Mesenchymal stem cell (in vitro differentiated cells and primary cell): Measurements from ENCODE around the gene BEST1.

Experiments used
- DNase-seq: peaks from one replicate; pipeline ENCODE4 v3.0.0-alpha.2; 2013
- H2AFZ ChIP-seq: one replicate; pipeline ENCODE4 v1.6.1; 2013; ENCODE audit warnings: low read depth, mild to moderate bottlenecking, control low read depth, inconsistent platforms, low read length, moderate library complexity
- H2AK5ac ChIP-seq: 2 replicates; pipeline ENCODE4 v1.6.1; 2013; ENCODE audit warnings: low read length, moderate library complexity, mild to moderate bottlenecking, inconsistent platforms; ENCODE audit not compliant: severe bottlenecking
- H2BK120ac ChIP-seq: one replicate; pipeline ENCODE4 v1.6.1; 2013; ENCODE audit warnings: low read depth, mild to moderate bottlenecking, inconsistent platforms, low read length, moderate library complexity
- H2BK12ac ChIP-seq, 2 experiments: one replicate each; pipeline ENCODE4 v1.6.1; 2013; ENCODE audit warnings: inconsistent platforms in 2 of 2, low read length in 2 of 2, mild to moderate bottlenecking in 2 of 2, moderate library complexity in 2 of 2, control low read depth in 1 of 2
- H2BK15ac ChIP-seq: one replicate; pipeline ENCODE4 v1.6.1; 2013; ENCODE audit warnings: mild to moderate bottlenecking, low read depth, inconsistent platforms; ENCODE audit not compliant: poor library complexity, severe bottlenecking
- H2BK5ac ChIP-seq: 2 replicates; pipeline ENCODE4 v1.6.1; 2013; ENCODE audit warnings: low read depth, mild to moderate bottlenecking, low read length, control low read depth, inconsistent platforms; ENCODE audit not compliant: poor library complexity, severe bottlenecking
- H3K14ac ChIP-seq, 2 experiments: one replicate each; pipeline ENCODE4 v1.6.1; 2013; ENCODE audit warnings: inconsistent platforms in 2 of 2, low read length in 2 of 2, control low read depth in 1 of 2, mild to moderate bottlenecking in 1 of 2, moderate library complexity in 1 of 2
- H3K18ac ChIP-seq, 2 experiments: one replicate each; pipeline ENCODE4 v1.6.1; 2013; ENCODE audit warnings: inconsistent platforms in 2 of 2, low read length in 2 of 2, control low read depth in 1 of 2, low read depth in 1 of 2, mild to moderate bottlenecking in 1 of 2
- H3K23ac ChIP-seq, 2 experiments: one replicate each; pipeline ENCODE4 v1.6.1; 2013; ENCODE audit warnings: inconsistent platforms in 2 of 2, low read length in 2 of 2, mild to moderate bottlenecking in 2 of 2, moderate library complexity in 2 of 2, control low read depth in 1 of 2
- H3K27ac ChIP-seq: 2 replicates; pipeline ENCODE4 v1.5.1; 2013; ENCODE audit warnings: mild to moderate bottlenecking, moderate library complexity, low read length, control low read depth, inconsistent platforms; ENCODE audit not compliant: poor library complexity, severe bottlenecking
- H3K27me3 ChIP-seq, 2 experiments: 2 replicates each; pipeline versions ENCODE4 v1.6.1 to v1.7.0; 2013; ENCODE audit warnings: low read length in 2 of 2, mild to moderate bottlenecking in 2 of 2, moderate library complexity in 2 of 2, control low read depth in 1 of 2, inconsistent platforms in 1 of 2; ENCODE audit not compliant: control insufficient read depth in 1 of 2, insufficient read depth in 1 of 2
- H3K36me3 ChIP-seq, 2 experiments: 2 replicates each; pipeline versions ENCODE4 v1.6.1 to v1.7.0; 2013; ENCODE audit warnings: low read length in 2 of 2, control low read depth in 1 of 2, inconsistent platforms in 1 of 2, low read depth in 1 of 2, mild to moderate bottlenecking in 1 of 2; ENCODE audit not compliant: insufficient read depth in 2 of 2, control insufficient read depth in 1 of 2
- H3K4ac ChIP-seq, 2 experiments: one replicate each; pipeline ENCODE4 v1.6.1; 2013; ENCODE audit warnings: inconsistent platforms in 2 of 2, low read length in 2 of 2, mild to moderate bottlenecking in 2 of 2, moderate library complexity in 2 of 2, control low read depth in 1 of 2, low read depth in 1 of 2
- H3K4me1 ChIP-seq: 2 replicates; pipeline ENCODE4 v1.6.1; 2013; ENCODE audit warnings: low read depth, low read length, control low read depth; ENCODE audit not compliant: control insufficient read depth, insufficient read depth
- H3K4me2 ChIP-seq: 2 replicates; pipeline ENCODE4 v1.6.1; 2013; ENCODE audit warnings: low read length, mild to moderate bottlenecking, inconsistent platforms; ENCODE audit not compliant: poor library complexity, severe bottlenecking
- H3K4me3 ChIP-seq, 2 experiments: 2 replicates each; pipeline versions ENCODE4 v1.5.1 to v1.7.0; 2013; ENCODE audit warnings: low read length in 2 of 2, mild to moderate bottlenecking in 2 of 2, control low read depth in 1 of 2, low read depth in 1 of 2; ENCODE audit not compliant: insufficient read depth in 1 of 2
- H3K79me1 ChIP-seq: replicated peaks from 2 replicates; pipeline ENCODE4 v1.6.1; 2013; ENCODE audit warnings: mild to moderate bottlenecking, control low read depth, low read length, inconsistent platforms; ENCODE audit not compliant: poor library complexity, severe bottlenecking
- H3K9ac ChIP-seq: 2 replicates; pipeline ENCODE4 v1.7.0; 2013; ENCODE audit warnings: mild to moderate bottlenecking, low read length, moderate library complexity
- H3K9me3 ChIP-seq: 2 replicates; pipeline ENCODE4 v1.7.0; 2013; ENCODE audit warnings: mild to moderate bottlenecking, low read length; ENCODE audit not compliant: control insufficient read depth
- H4K8ac ChIP-seq: one replicate; pipeline ENCODE4 v1.6.1; 2013; ENCODE audit warnings: inconsistent platforms, mild to moderate bottlenecking, low read length, moderate library complexity
- H4K91ac ChIP-seq: one replicate; pipeline ENCODE4 v1.6.1; 2013; ENCODE audit warnings: mild to moderate bottlenecking, low read length, inconsistent platforms
- WGBS: methylation state at CpG from one replicate; pipeline ENCODE4 v1.1.7; 2013; ENCODE audit warnings: mixed read lengths; 5-methylcytosine and 5-hydroxymethylcytosine counted together

The BEST1 gene

GRCh38 chr11:61996933-61997332 lies 46.8 kb downstream of the BEST1 start:
- H2BK15ac ChIP-seq: no peak overlapping the region
- peaks cover 6% of the 10 kb centered on the region for H3K4me1 ChIP-seq
- no peak overlapping the region for H3K9ac ChIP-seq
- H2BK5ac ChIP-seq: no peak overlapping the region
- no peak overlapping the region for H2BK120ac ChIP-seq
- H3K27me3 ChIP-seq: no peaks in the 10 kb centered on the region
- peaks cover 12% of the 10 kb centered on the region for H3K9me3 ChIP-seq
- H2AK5ac ChIP-seq: no peak overlapping the region
- H2AFZ ChIP-seq: no peak overlapping the region
- peak overlapping the region in 1 of 2 experiments; percentile 28 for H3K4ac ChIP-seq
- H3K79me1 ChIP-seq: no peaks in the 10 kb centered on the region
- no peak overlapping the region for H3K27ac ChIP-seq
- no peak overlapping the region for H3K4me3 ChIP-seq
- WGBS: 86% methylated on average over 4 of the region's 4 CpGs
- H3K36me3 ChIP-seq: no peaks in the 10 kb centered on the region
- no peak overlapping the region for H4K91ac ChIP-seq
- no peak overlapping the region for H3K4me2 ChIP-seq
- no peak overlapping the region for H3K14ac ChIP-seq
- H3K23ac ChIP-seq: no peak overlapping the region
- DNase-seq: no peak
- H2BK12ac ChIP-seq: no peak overlapping the region
- H4K8ac ChIP-seq: no peak overlapping the region
- H3K18ac ChIP-seq: no peak overlapping the region

- Histone ChIP-seq H3K4me3 (peak overlapping the region in 1 of 2 experiments; percentile 29), H2BK120ac (no peak overlapping the region), H3K4me2 (no peak overlapping the region), H2AK5ac (no peak overlapping the region), H3K9ac (peak overlapping the region; percentile 24), H3K27me3 (no peaks in the 10 kb centered on the region), H4K91ac (no peak overlapping the region), H3K36me3 (no peaks in the 10 kb centered on the region), H3K4ac (no peak overlapping the region), H2AFZ (no peak overlapping the region), H3K14ac (no peak overlapping the region), H3K9me3 (peaks cover 12% of the 10 kb centered on the region), H2BK5ac (no peak overlapping the region), H3K4me1 (peaks cover 11% of the 10 kb centered on the region), H2BK12ac (no peak overlapping the region), H2BK15ac (no peak overlapping the region), H3K18ac (no peak overlapping the region), H3K23ac (no peak overlapping the region), H3K79me1 (no peaks in the 10 kb centered on the region), H3K27ac (no peak overlapping the region), H4K8ac (no peak overlapping the region)
- DNase-seq: peak; percentile 27
- 94% methylated on average over 6 of the region's 7 CpGs for WGBS
These were observed 49.2 kb downstream of the BEST1 start for GRCh38 chr11:61999141-61999975.

GRCh38 chr11:62000539-62001446 lies 50.6 kb downstream of the BEST1 start:
- no peak overlapping the region for H3K9ac ChIP-seq
- H2BK5ac ChIP-seq: no peak overlapping the region
- peaks cover 12% of the 10 kb centered on the region for H3K9me3 ChIP-seq
- H3K14ac ChIP-seq: no peak overlapping the region
- H4K8ac ChIP-seq: no peak overlapping the region
- H2BK12ac ChIP-seq: peak overlapping the region in 1 of 2 experiments; percentile 21
- no peak for DNase-seq
- H3K23ac ChIP-seq: no peak overlapping the region
- no peak overlapping the region for H3K27ac ChIP-seq
- no peak overlapping the region for H4K91ac ChIP-seq
- H3K36me3 ChIP-seq: no peaks in the 10 kb centered on the region
- H2AK5ac ChIP-seq: no peak overlapping the region
- no peak overlapping the region for H2BK15ac ChIP-seq
- H3K18ac ChIP-seq: no peak overlapping the region
- no peak overlapping the region for H2AFZ ChIP-seq
- no peak overlapping the region for H3K4ac ChIP-seq
- H2BK120ac ChIP-seq: no peak overlapping the region
- no peak overlapping the region for H3K4me2 ChIP-seq
- WGBS: 90% methylated on average over 23 of the region's 23 CpGs
- no peak overlapping the region for H3K4me3 ChIP-seq
- H3K79me1 ChIP-seq: no peaks in the 10 kb centered on the region
- peaks cover 11% of the 10 kb centered on the region for H3K4me1 ChIP-seq
- H3K27me3 ChIP-seq: no peaks in the 10 kb centered on the region
